SKM-1 treated with dmso at 0.1 percent for 144 hours (cell line): Measurements from ENCODE around the gene WFDC10A.
"Not testable (repeated sequence)": the region's sequence is repeated elsewhere in the genome, so short reads cannot be mapped to it uniquely, and the experiment has no call there.

Source experiments
- DNase-seq: peaks from one replicate; lab custom pipeline; 2025; ENCODE audit not compliant: unreplicated experiment; lab: John Stamatoyannopoulos, UW

WFDC10A gene

DNA sequence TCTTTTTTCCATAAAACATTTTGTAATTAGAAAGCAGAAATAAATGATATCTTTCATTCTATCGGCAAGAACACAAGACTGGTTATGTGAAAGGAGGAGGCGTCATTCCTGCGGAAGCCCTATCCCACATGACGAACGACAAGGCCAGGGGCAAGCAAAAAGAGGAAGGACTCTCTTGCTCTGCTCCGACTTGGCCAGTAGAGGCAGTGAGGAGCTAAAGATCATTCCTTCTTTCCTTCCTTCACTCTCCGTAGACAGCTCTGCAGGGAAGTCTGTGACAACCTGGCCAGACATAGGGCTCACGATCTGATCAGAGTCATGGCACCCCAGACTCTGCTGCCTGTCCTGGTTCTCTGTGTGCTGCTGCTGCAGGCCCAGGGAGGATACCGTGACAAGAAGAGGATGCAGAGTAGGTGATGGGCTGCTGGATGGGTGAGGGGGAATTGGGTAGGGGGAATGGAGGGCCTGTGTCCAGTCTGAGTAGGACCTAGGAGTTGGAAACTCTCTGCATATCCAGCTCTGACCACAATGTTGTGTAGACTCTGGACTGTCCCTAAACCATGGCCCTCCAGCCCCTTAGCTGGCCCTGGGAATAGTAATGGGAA, at the start of gene WFDC10A:
Gene WFDC10A (plus strand): TSS at position 244 of the 605 bp plus-strand sequence. CDS start 75 bp downstream, at position 319.
- DNase-seq, result peak; percentile 53

DNA sequence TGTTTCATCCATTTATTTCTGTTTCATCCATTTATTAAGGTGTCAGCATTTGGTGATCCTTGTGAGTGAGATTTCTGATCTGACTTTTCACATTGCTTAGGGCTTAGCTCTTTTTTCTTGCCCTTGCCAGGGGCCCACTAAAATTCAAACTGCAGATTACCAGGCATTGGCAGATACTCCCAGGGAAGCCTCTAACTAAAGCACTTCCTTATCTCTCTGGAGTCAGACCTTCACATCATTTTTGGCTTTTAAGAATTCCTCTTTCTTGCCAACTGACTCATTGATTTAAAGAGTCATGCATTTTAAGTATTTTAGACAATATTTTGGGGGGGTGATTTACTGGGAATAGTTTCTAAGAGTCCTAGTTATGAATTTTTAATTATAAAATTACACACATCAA, 47.8 kb upstream of the WFDC10A start:
- no peak for DNase-seq

DNA sequence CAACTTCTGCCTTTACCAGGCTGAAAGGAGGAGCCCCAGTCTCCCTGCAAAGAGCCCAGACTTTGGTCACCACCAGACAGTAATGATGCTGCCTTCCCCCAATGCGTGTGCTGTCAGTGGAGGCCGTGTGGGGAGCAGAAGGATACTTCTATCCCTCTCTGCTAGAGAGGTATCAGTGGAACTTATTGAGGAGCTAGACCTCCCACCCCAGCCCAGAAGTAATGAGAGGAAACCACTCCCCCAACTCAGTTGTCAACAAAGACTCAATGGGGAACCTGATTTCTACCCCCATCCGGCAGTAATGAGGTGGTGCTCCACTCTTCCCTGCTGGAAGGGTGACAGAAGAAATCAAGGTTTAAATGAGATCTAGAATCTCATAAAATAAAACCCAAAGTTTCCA, 46.0 kb upstream of the WFDC10A start:
- no peak for DNase-seq

DNA sequence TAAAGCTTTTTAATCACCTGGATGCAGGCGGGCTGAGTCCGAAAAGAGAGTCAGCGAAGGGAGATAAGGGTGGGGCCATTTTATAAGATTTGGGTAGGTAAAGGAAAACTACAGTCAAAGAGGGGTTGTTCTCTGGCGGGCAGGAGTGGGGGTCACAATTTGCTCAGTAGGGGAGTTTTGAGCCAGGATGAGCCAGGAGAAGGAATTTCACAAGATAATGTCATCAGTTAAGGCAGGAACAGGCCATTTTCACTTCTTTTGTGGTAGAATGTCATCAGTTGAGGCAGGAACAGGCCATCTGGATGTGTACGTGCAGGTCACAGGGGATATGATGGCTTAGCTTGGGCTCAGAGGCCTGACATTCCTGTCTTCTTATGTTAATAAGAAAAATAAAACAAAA, 45.2 kb upstream of the WFDC10A start:
- not testable (repeated sequence) for DNase-seq

DNA sequence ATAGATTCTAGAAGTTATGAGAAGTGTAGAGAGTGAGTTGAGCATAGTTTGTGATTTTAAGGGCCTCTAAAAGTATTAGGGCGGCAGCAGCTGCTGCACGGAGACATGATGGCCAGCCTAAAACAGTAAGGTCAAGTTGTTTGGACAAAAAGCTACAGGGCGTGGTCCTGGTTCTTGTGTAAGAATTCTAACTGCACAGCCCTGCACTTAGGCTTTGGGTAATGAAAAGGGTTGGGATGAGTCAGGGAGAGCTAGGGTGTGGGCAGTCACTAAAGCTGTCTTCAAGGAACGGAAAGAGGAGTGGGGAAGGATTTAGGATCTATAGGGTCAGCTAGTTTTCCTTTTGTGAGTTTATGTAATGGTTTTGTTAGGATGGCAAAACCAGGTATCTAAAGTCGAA, 43.6 kb upstream of the WFDC10A start:
- not testable (repeated sequence) for DNase-seq

DNA sequence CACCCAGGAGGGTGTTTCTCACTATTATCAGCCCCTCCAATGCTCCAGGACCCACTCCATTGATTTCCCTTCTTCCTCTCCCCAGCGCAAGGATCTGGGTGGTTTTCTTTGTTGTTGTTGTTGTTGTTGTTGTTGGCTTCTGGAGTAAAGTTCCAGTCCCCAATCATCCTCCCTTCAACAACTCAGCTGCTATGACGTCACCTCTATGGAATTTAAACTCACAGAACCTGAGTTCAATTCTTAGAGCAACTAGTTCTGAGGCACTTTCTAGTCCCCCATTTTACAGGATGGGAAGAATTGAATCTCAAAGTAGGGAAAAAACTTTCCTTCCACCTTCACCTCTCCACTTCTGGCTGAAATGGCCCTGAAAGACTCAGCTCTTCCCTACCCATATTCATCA, 40.7 kb upstream of the WFDC10A start:
- DNase-seq, result no peak

DNA sequence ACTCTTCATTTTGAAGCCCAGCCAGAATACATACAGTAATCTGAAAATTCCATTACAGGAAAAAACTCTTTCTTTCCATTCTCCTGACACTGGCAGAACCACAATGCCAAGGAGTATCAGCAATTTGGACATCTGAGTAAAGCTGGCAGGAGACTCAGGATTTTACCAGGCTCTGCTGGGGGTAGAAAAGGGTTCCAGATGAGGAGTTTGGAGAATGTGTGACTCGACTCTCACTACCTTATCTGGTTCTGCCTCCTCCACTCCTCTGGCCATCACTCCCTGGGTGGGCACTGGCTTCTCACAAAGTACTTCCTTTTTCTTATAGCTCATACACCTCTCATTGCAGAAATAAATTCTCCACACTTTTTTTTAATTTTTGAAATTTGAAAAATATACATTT, 39.8 kb upstream of the WFDC10A start:
- DNase-seq, result no peak

DNA sequence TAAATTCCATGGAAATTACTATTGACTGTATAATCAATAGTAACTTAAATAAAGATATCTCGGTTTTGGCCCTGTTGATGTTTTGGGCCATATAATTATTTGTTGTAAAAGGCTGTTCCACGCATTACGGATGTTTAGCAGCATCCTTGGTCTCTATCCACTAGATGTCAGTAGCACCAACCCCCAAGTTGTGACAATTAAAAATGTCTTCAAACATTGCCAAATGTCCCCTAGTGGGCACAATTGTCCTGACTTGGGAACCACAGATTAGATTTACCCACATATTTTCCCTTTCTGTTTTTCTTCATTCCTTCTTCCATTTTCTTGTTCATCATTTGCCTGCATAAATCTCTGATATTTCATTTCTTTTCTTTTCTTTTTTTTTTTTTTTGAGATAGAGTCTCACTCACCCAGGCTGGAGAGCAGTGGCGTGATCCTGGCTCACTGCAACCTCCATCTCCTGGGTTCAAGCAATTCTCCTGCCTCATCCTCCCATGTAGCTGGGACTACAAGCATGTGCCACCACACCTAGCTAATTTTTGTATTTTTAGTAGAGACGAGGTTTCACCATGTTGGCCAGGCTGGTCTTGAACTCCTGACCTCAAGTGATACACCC, 36.9 kb upstream of the WFDC10A start:
- peak; percentile 26 for DNase-seq

DNA sequence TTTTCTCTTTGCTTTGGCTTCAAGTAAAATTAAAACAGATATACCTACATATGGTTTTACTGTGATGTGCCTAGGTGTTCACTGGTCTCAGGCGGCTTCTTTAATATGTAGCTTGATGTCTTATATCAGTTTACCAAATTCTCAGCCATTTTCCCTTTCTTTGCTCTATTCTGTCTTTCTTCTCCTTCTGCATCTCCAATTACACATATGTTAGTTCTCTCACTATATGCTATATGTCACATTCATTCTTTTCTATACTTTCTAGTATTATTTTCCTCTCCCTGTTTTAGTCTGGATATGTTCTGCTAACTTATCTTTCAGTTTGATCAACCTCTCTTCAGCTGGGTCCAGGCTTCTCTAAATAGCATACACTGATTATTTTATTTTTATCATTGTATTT, 36.0 kb upstream of the WFDC10A start:
- DNase-seq, result no peak

DNA sequence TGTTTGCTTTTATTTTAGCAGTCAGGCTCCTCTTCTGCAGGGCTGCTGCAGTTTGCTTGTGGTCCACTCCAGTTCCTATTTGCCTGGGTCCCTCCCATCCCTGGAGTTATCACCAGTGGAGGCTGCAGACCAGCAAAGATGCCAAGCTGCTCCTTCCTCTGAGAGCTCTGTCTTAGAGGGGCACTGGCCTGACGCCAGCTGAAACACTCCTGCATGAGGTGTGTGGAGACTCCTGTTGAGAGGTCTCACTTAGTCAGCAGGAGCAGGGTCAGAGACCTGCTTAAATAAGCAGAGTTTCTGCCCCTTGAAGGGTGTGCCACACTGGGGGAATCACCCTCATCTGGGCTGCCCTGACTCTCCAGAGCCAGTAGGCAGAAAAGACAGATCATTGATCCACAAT, 34.3 kb upstream of the WFDC10A start:
- DNase-seq, result no peak

DNA sequence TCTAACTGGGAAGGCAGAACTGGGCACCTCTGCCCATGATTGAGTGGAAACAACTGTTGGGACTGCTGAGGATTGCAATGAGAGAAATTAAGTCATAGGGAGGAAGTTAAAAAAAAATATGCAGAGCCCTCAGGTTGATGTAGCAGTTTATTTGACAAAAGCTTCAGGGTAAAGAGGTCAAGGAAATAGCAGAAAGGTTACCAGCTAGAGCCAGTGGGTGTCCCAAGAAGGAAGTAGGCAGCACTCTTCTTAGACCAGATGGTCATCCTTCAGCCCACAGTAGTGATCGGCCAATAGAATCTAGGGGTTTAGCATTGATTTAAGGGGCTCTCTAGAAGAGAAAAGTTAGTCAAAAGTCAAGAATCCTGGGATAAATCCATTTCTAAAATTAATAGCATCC, 21.7 kb upstream of the WFDC10A start:
- DNase-seq, result no peak

DNA sequence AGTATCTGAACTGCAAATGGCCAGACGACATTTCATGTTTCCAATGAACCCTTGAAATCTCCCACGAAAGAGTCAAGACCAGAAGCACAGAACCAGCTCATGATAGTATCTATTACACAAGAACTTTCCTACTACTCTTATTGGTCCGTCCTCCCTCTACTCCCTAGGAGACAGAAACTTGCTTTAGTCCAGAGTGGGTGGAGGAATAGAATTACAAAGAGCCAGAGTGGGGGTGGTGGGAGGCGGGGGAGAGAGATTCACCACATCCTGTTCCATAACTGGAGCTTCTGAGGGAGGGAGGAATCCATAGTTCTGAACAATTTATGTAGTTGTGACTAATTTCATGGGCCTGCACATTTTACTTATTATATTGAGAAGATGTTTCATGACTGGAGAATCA, 18.5 kb upstream of the WFDC10A start:
- DNase-seq, result no peak

DNA sequence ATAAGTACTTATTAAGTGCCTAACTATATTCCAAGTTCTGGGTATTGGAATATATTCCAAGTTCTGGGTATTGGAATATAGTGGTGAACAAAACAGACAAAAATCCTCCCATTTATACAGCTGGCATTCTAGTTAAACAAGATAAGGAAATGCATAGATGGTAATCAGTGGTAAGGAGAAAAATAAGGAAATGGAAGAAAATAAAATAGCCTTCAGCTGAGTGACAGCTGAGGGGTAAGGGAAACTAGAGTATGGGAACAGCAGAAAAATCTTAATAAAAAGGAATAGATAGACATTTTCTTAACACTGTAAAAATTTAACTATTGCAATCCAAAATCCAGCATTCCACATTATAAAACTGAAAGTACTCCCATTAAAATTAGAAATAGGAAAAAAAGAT, 17.2 kb upstream of the WFDC10A start:
- no peak for DNase-seq

DNA sequence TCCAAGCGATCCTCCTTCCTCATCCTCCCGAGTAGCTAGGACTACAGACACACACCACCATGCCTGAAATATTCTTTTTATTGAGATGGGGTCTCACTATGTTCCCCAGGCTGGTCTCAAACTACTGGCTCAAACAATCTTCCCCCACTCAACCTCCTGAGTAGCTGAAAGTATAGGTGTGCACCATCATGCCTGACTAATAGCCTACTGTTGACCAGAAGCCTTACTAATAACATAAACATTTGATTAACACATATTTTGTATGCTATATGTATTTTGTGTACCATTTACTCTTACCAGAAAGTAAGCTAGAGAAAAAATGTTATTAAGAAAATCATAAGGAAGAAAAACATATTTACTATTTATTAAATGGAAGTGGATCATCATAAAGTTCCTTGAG, 11.9 kb upstream of the WFDC10A start:
- DNase-seq, result no peak

DNA sequence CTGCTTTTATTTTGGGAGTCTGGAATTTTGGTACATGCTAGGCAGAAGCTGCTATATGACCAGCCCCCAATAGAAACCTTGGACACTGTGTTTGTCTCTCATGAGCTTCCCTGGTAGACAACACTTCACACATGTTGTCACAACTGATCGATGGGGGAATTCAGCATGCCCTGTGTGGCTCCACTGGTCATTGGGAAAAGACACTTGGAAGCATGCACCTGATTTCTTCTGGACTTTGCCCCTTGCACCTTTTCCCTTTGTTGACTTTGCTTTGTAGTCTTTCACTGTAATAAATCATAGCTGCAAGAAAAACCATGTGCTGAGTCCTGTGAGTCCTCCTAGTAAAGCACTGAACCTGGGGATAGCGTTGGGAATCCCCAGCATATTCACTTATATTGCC, 7.9 kb upstream of the WFDC10A start:
- no peak for DNase-seq

DNA sequence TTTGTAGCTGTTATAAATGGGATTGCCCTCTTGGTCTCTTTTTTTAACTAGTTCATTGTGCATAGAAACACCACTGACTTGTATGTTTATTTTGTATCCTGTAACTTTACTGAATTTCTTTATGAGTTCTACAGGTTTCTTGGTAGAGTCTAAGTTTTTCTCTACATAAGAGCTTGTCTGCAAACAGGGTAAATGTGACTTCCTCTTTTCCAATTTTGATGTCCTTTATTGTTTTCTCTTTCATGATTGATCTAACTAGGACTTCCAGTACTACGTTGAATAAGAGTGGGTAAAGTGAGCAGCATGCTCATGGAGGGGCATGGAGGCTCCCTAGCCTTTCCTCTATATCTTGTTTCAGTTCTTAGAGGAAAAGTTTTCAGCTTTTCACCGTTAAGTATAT, 3.0 kb upstream of the WFDC10A start:
- DNase-seq, result no peak

DNA sequence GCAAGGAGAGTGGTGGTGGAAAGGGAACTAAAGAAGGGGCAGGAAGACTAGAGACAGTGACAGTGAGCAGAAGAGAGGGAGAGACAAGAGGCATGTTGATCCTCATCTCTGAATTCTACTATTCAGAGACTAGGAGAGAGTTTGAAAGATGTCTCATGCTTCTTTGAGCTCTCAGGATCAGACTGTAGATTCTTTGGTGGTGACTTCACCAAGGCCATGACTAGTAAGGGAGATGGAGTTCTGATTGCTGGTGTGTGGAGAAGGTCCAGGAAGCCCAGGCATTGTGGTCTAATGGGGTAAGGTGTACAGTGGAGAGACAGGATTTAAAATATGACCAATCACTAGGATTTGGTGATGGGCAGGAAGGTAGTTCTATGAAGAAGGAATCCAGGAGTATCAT, 832 bp downstream of the WFDC10A start:
- DNase-seq, result no peak

DNA sequence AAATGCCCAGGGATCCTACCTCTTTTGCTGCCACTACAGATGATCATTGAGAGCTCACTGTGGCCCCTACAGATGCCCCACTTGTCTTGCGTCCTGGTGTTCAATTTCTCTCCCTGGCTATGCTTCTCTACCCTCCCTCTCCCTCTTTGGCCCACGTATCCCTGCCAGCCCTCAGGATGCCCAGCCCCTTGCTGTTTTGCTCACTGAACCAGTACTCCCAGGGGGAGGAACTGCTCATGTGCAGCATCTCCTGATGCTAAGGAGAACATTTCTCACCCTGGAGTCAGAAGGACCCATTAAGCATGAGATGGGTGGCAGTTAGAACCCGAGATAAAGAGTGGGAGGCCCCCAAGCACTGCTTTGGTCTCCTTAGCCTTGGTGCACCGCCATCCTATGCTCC, 1.6 kb downstream of the WFDC10A start, which contains the start of gene WFDC9:
Gene WFDC9 (minus strand): TSS at position 101 of the 400 bp plus-strand sequence. CDS start 21,103 bp downstream, outside the sequence.
- DNase-seq, result no peak

DNA sequence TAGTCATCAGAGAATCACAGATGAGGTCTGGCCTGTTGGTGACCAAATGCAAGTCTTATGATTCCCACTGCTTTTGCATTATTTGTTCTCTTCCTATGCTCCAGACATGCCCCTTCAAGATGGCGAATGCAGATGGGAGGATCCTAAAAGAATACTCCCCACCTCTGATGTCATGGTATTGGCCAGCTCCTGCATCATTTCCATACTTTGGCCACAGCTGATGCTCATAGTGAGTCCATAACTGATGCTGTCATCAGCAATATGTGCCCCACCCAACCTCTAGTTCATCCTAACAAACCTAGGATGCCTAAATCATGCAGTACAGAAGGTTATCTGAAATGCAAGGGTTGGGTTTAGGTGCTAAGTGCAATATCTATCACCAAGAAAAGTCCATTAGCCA, 7.0 kb downstream of the WFDC10A start:
- DNase-seq, result no peak

DNA sequence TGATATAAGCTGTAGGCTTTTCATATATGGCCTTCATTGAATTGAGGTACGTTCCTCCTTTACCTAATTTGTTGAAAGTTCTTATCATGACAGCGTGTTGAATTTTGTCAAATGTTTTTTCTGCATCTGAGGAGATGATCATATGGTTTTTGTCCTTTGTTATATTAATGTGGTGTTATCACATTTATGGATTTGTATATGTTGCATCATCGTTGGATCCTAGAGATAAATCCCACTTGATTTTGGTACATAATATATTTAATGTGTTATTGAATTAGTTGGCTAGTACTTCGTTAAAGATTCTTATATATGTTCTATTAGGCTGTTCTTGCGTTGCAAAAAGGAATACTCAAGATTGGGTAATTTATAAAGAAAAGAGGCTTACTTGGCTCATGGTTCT, 10.1 kb downstream of the WFDC10A start:
- no peak for DNase-seq

DNA sequence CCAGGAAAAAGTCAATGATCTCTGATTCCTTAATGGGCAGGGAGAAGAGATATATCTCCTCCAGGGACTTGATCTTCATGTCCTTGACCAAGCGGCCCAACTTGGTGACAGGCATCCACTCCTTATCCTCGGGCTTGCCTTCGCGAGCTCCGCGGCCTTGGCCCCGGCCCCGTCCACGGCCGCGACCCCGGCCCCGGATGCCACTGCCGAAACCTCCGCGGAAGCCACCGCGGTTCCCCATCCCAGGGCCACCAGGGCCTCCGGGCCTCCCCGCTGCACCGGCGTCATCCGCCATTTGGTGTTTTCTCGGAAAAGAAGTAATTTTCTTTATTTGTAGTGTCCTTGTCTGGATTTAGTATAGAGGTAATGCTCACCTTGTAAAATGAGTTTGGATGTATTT, 11.5 kb downstream of the WFDC10A start:
- DNase-seq, result not testable (repeated sequence)

DNA sequence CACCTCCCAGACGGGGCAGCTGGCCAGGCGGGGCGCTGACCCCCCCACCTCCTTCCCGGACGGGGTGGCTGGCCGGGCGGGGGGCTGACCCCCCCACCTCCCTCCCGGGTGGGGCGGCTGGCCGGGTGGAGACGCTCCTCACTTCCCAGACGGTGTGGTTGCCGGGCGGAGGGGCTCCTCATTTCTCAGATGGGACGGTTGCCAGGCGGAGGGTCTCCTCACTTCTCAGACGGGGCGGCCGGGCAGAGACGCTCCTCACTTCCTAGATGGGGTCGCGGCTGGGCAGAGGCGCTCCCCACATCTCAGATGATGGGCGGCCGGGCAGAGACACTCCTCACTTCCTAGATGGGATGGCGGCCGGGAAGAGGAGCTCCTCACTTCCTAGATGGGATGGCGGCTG, 16.3 kb downstream of the WFDC10A start:
- not testable (repeated sequence) for DNase-seq

DNA sequence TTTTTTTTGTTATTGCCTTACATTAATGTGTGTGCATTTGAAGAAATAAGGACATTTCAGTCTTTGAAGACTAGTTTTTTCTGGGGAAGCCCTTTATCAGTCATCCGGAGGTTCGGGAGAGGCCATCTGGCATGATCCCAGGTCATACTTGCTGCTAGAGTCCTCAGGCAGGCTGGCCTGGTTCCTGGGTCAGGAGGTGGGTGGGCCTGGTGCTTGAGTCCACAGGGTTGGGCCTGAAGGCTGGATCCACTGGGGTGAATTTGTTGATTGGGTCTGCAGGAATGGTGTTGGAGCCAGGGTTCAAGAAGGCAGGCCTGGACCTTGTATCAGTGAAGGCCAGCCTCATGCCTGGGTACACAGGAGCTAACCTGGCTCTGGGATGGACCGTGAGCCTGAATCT, 17.3 kb downstream of the WFDC10A start:
- DNase-seq, result no peak
